ENCODE data around the gene DEPDC1B.
A peak's percentile ranks its signal among the peaks of the same experiment; 100 is the strongest.
"Not testable (repeated sequence)": the region's sequence is repeated elsewhere in the genome, so short reads cannot be mapped to it uniquely, and the experiment has no call there.

DEPDC1B gene

GRCh38 chr5:60648175-60648574 is 51.8 kb downstream of the DEPDC1B start:
- no peak for DNase-seq (ENCODE audit: low spot score)

GRCh38 chr5:60640901-60641300 is 59.1 kb downstream of the DEPDC1B start:
- no peak for DNase-seq (ENCODE audit: low spot score)

GRCh38 chr5:60639544-60639943 is 60.4 kb downstream of the DEPDC1B start:
- no peak for DNase-seq (ENCODE audit: low spot score)

GRCh38 chr5:60638300-60638699 is 61.7 kb downstream of the DEPDC1B start:
- DNase-seq (ENCODE audit: low spot score): no peak

- DNase-seq (ENCODE audit: low spot score): no peak
These were observed 63.3 kb downstream of the DEPDC1B start for GRCh38 chr5:60636644-60637043.

- DNase-seq (ENCODE audit: low spot score): peak; percentile 61
These were observed 64.0 kb downstream of the DEPDC1B start for GRCh38 chr5:60636001-60636400.

- DNase-seq (ENCODE audit: low spot score): no peak
These were observed 65.9 kb downstream of the DEPDC1B start for GRCh38 chr5:60634051-60634450.

GRCh38 chr5:60633341-60633740 is 66.6 kb downstream of the DEPDC1B start:
- no peak for DNase-seq (ENCODE audit: low spot score)

GRCh38 chr5:60632153-60632552 is 67.8 kb downstream of the DEPDC1B start:
- DNase-seq (ENCODE audit: low spot score): no peak

- no peak for DNase-seq (ENCODE audit: low spot score)
These were observed 69.1 kb downstream of the DEPDC1B start for GRCh38 chr5:60630836-60631235.

- no peak for DNase-seq (ENCODE audit: low spot score)
These were observed 69.8 kb downstream of the DEPDC1B start for GRCh38 chr5:60630179-60630578.

GRCh38 chr5:60624875-60625274 is 75.1 kb downstream of the DEPDC1B start:
- not testable (repeated sequence) for DNase-seq (ENCODE audit: low spot score)

- not testable (repeated sequence) for DNase-seq (ENCODE audit: low spot score)
These were observed 79.2 kb downstream of the DEPDC1B start for GRCh38 chr5:60620752-60621151.

GRCh38 chr5:60613826-60614225 is 86.1 kb downstream of the DEPDC1B start:
- DNase-seq (ENCODE audit: low spot score): no peak

- DNase-seq (ENCODE audit: low spot score): no peak
These were observed 88.7 kb downstream of the DEPDC1B start for GRCh38 chr5:60611099-60611740.

- no peak for DNase-seq (ENCODE audit: low spot score)
These were observed 95.2 kb downstream of the DEPDC1B start for GRCh38 chr5:60604771-60605170.

GRCh38 chr5:60598424-60598823 is 101.5 kb downstream of the DEPDC1B start:
- DNase-seq (ENCODE audit: low spot score): no peak

- DNase-seq (ENCODE audit: low spot score): no peak
These were observed 102.2 kb downstream of the DEPDC1B start for GRCh38 chr5:60597572-60598320.

GRCh38 chr5:60594715-60595477 is 105.1 kb downstream of the DEPDC1B start:
- DNase-seq (ENCODE audit: low spot score): no peak

GRCh38 chr5:60590172-60590571 is 109.8 kb downstream of the DEPDC1B start:
- no peak for DNase-seq (ENCODE audit: low spot score)

- not testable (repeated sequence) for DNase-seq (ENCODE audit: low spot score)
These were observed 112.7 kb downstream of the DEPDC1B start for GRCh38 chr5:60587312-60587711.

GRCh38 chr5:60586307-60586901 is 113.6 kb downstream of the DEPDC1B start:
- DNase-seq (ENCODE audit: low spot score): peak; percentile 1

- no peak for DNase-seq (ENCODE audit: low spot score)
These were observed 114.3 kb downstream of the DEPDC1B start for GRCh38 chr5:60585618-60586017.
